ENCODE data around the gene PTPRM.

Gene PTPRM

DNA sequence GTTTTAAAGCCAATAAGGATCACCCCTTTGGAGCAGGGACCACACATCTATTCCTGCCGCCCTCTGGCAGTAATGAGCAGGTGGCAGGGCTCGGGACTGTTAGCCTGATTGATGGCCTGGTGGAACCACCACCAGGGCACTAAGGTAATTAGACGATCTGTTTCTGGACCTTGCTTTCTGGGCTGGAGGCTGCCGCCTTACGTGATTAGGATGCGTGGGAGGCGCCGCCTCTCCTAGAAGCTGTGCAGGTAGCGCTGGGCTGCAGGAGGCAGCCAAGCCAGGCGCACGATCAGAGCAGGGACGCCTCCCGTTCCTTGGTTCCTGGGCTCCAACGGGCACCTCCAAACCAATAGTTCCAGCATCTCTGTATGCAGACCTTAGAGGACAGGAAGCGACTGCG is 799.5 kb downstream of the PTPRM start:
- Histone ChIP-seq H3K4me1 (ENCODE audit: control insufficient read depth, insufficient read depth, low read length) (peaks cover 6% of the 10 kb centered on the region; the same call in 1 of the 2 replicates), H3K9me3 (ENCODE audit: control insufficient read depth, insufficient read depth, low read depth, low read length) (no peaks in the 10 kb centered on the region), H3K27ac (ENCODE audit: extremely low read depth, low read depth, low read length) (no peak overlapping the region), H3K4me3 (ENCODE audit: low read depth, low read length) (no peak overlapping the region), H3K36me3 (ENCODE audit: control insufficient read depth in 2 of 2, insufficient read depth in 1 of 2, low read length in 2 of 2) (no peaks in the 10 kb centered on the region)
- CTCF ChIA-PET: interaction anchor here (2.5 kb wide), 1 partner anchor 11 kb away, joined by 7 read pairs; no protein-coding TSS in a partner anchor
- TF ChIP-seq, protein P1, sequence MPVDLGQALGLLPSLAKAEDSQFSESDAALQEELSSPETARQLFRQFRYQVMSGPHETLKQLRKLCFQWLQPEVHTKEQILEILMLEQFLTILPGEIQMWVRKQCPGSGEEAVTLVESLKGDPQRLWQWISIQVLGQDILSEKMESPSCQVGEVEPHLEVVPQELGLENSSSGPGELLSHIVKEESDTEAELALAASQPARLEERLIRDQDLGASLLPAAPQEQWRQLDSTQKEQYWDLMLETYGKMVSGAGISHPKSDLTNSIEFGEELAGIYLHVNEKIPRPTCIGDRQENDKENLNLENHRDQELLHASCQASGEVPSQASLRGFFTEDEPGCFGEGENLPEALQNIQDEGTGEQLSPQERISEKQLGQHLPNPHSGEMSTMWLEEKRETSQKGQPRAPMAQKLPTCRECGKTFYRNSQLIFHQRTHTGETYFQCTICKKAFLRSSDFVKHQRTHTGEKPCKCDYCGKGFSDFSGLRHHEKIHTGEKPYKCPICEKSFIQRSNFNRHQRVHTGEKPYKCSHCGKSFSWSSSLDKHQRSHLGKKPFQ (tag by site-specific recombination; IDR thresholded peaks at IDR 0.05): no peak
- TF ChIP-seq ZBTB6 (tag by site-specific recombination; IDR thresholded peaks at IDR 0.05) (no peak), AEBP2 (tag by site-specific recombination; IDR thresholded peaks at IDR 0.05; ENCODE audit: borderline replicate concordance) (no peak), KLF17 (tag by site-specific recombination; IDR thresholded peaks at IDR 0.05) (no peak), ZNF202 (tag by site-specific recombination; IDR thresholded peaks at IDR 0.05; ENCODE audit: borderline replicate concordance) (no peak)
- TF ChIP-seq, protein P2, sequence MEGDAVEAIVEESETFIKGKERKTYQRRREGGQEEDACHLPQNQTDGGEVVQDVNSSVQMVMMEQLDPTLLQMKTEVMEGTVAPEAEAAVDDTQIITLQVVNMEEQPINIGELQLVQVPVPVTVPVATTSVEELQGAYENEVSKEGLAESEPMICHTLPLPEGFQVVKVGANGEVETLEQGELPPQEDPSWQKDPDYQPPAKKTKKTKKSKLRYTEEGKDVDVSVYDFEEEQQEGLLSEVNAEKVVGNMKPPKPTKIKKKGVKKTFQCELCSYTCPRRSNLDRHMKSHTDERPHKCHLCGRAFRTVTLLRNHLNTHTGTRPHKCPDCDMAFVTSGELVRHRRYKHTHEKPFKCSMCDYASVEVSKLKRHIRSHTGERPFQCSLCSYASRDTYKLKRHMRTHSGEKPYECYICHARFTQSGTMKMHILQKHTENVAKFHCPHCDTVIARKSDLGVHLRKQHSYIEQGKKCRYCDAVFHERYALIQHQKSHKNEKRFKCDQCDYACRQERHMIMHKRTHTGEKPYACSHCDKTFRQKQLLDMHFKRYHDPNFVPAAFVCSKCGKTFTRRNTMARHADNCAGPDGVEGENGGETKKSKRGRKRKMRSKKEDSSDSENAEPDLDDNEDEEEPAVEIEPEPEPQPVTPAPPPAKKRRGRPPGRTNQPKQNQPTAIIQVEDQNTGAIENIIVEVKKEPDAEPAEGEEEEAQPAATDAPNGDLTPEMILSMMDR (tag by site-specific recombination; IDR thresholded peaks at IDR 0.05): no peak
- POLR2A ChIA-PET: no interaction called here

GRCh38 chr18:8367217-8367988 is 800.3 kb downstream of the PTPRM start:
- POLR2A ChIA-PET: no interaction called here
- Histone ChIP-seq H3K4me1 (ENCODE audit: control insufficient read depth, insufficient read depth, low read length) (peaks cover 6% of the 10 kb centered on the region; the same call in 1 of the 2 replicates), H3K9me3 (ENCODE audit: control insufficient read depth, insufficient read depth, low read depth, low read length) (no peaks in the 10 kb centered on the region), H3K4me3 (ENCODE audit: low read depth, low read length) (peak overlapping the region; percentile 9), H3K36me3 (ENCODE audit: control insufficient read depth in 2 of 2, insufficient read depth in 1 of 2, low read length in 2 of 2) (no peaks in the 10 kb centered on the region), H3K27ac (ENCODE audit: extremely low read depth, low read depth, low read length) (0 out of 2 replicates have a peak overlapping the region, but pooled peaks have one; percentile 31)
- CTCF ChIA-PET: interaction anchor here (0.6 to 3.9 kb wide), 6 partner anchors 12 to 603 kb away, joined by 3 to 16 read pairs (median 4); no protein-coding TSS in a partner anchor
- TF ChIP-seq IKZF3 (tag by site-specific recombination; IDR thresholded peaks at IDR 0.05) (peak; percentile 54; the same call in 1 of the 2 replicates), SP2 (tag by site-specific recombination; IDR thresholded peaks at IDR 0.05) (no peak), ZNF423 (tag by site-specific recombination; IDR thresholded peaks at IDR 0.05) (no peak), SCRT1 (tag by site-specific recombination; IDR thresholded peaks at IDR 0.05; ENCODE audit: borderline replicate concordance) (peak; percentile 55), ZSCAN30 (tag by site-specific recombination; IDR thresholded peaks at IDR 0.05) (peak; percentile 58; the same call in 1 of the 2 replicates), ZNF558 (tag by site-specific recombination; IDR thresholded peaks at IDR 0.05) (no peak), ZBTB17 (tag by site-specific recombination; IDR thresholded peaks at IDR 0.05) (0 out of 2 replicates have a peak, but pooled peaks have one; percentile 32), ZNF366 (tag by site-specific recombination; conservative IDR thresholded peaks at IDR 0.05) (0 out of 2 replicates have a peak, but pooled peaks have one; percentile 46), PATZ1 (tag by site-specific recombination; IDR thresholded peaks at IDR 0.05) (peak; percentile 51; the same call in 1 of the 2 replicates)
- TF ChIP-seq, protein P2 (tag by site-specific recombination; IDR thresholded peaks at IDR 0.05): peak; percentile 78
- TF ChIP-seq, protein P3, sequence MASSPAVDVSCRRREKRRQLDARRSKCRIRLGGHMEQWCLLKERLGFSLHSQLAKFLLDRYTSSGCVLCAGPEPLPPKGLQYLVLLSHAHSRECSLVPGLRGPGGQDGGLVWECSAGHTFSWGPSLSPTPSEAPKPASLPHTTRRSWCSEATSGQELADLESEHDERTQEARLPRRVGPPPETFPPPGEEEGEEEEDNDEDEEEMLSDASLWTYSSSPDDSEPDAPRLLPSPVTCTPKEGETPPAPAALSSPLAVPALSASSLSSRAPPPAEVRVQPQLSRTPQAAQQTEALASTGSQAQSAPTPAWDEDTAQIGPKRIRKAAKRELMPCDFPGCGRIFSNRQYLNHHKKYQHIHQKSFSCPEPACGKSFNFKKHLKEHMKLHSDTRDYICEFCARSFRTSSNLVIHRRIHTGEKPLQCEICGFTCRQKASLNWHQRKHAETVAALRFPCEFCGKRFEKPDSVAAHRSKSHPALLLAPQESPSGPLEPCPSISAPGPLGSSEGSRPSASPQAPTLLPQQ (tag by site-specific recombination; IDR thresholded peaks at IDR 0.05): peak; percentile 52
- TF ChIP-seq, protein P4, sequence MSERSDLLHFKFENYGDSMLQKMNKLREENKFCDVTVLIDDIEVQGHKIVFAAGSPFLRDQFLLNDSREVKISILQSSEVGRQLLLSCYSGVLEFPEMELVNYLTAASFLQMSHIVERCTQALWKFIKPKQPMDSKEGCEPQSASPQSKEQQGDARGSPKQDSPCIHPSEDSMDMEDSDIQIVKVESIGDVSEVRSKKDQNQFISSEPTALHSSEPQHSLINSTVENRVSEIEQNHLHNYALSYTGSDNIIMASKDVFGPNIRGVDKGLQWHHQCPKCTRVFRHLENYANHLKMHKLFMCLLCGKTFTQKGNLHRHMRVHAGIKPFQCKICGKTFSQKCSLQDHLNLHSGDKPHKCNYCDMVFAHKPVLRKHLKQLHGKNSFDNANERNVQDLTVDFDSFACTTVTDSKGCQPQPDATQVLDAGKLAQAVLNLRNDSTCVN (tag by site-specific recombination; optimal IDR thresholded peaks at IDR 0.05): peak; percentile 49

All from HEK293 (cell line).